Stomach smooth muscle (tissue), 2 donors: ENCODE data around the gene CRYL1.

Source experiments
- H3K27ac ChIP-seq: one replicate; pipeline ENCODE4 v1.7.0; 2013; ENCODE audit warnings: mild to moderate bottlenecking, low read length, inconsistent platforms
- H3K27me3 ChIP-seq, 2 donors: one replicate each; pipeline ENCODE4 v1.7.0; 2013; ENCODE audit warnings: low read length in 2 of 2; ENCODE audit not compliant: insufficient read depth in 2 of 2, control insufficient read depth in 1 of 2
- H3K36me3 ChIP-seq, 2 donors: one replicate each; pipeline ENCODE4 v1.7.0; 2013; ENCODE audit warnings: low read length in 2 of 2; ENCODE audit not compliant: control insufficient read depth in 2 of 2, insufficient read depth in 2 of 2
- H3K4me1 ChIP-seq: one replicate; pipeline ENCODE4 v1.7.0; 2013; ENCODE audit warnings: low read length; ENCODE audit not compliant: control insufficient read depth, insufficient read depth
- H3K4me3 ChIP-seq, 2 donors: one replicate each; pipeline ENCODE4 v1.7.0; 2013; ENCODE audit warnings: low read length in 2 of 2
- H3K9ac ChIP-seq, 2 donors: one replicate each; pipeline ENCODE4 v1.7.0; 2013; ENCODE audit warnings: low read length in 2 of 2, mild to moderate bottlenecking in 1 of 2
- H3K9me3 ChIP-seq, 2 donors: one replicate each; pipeline ENCODE4 v1.7.0; 2013; ENCODE audit warnings: low read length in 2 of 2; ENCODE audit not compliant: control insufficient read depth in 2 of 2
- donor health status: healthy.
- donor health status: Pancreatic carcinoma.

CRYL1 gene

GRCh38 chr13:20408181-20408580, 117.5 kb downstream of the CRYL1 start:
- H3K9ac ChIP-seq: no peak overlapping the region
- no peak overlapping the region for H3K27ac ChIP-seq
- no peaks in the 10 kb centered on the region for H3K9me3 ChIP-seq
- H3K36me3 ChIP-seq: peaks cover 4 to 6% of the 10 kb centered on the region in 2 donors
- no peaks in the 10 kb centered on the region for H3K27me3 ChIP-seq
- H3K4me1 ChIP-seq: no peaks in the 10 kb centered on the region
- no peak overlapping the region for H3K4me3 ChIP-seq

DNA sequence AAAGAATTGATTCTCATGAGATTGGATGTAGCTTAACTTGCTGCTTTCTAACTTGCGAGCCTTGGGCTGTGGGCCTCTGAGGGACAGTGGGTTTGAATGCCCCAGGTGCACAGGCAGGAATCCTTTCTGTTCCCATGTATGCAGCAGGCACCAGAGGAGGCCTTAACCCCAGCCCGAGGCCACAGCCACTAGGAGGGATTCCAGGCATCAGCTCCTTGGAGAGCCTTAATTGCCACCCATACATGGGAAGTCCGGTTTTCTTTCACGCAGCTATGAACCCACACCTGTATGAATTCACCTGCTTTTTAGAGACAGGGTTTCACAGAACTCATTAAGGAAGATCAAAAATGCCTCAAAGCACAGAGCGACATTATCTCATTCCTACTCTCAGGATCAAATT, 117.9 kb downstream of the CRYL1 start:
- no peak overlapping the region for H3K27ac ChIP-seq

DNA sequence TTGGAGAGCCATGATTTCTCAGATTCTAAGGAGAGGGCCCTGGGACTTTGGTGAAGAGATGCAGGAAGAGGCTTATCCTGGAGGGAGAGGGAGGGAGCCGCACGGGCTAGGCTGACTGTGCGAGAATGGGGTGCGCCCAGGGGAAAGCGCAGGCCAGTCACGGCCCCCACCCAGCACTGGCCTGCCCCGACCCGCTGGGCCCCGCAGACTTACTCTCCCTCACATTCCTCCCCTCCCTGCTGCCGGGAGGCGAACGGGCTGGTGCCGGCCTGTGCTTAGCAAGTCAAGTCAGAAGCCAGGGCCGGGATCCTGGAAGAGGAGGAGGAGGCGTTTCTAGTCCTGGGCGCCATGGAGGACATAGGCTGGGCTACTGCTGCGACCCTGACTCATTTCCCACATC, 120.0 kb downstream of the CRYL1 start:
- Histone ChIP-seq H3K9me3 (no peaks in the 10 kb centered on the region), H3K36me3 (peaks cover 6 to 7% of the 10 kb centered on the region in 2 donors), H3K27ac (no peak overlapping the region), H3K4me3 (no peak overlapping the region), H3K9ac (no peak overlapping the region), H3K27me3 (no peaks in the 10 kb centered on the region), H3K4me1 (no peaks in the 10 kb centered on the region)

More for the DNA sequence above, 117.9 kb downstream of the CRYL1 start:
- H3K9me3 ChIP-seq: no peaks in the 10 kb centered on the region
- no peaks in the 10 kb centered on the region for H3K27me3 ChIP-seq
- no peak overlapping the region for H3K4me3 ChIP-seq
- H3K4me1 ChIP-seq: no peaks in the 10 kb centered on the region
- peaks cover 6 to 7% of the 10 kb centered on the region in 2 donors for H3K36me3 ChIP-seq
- H3K9ac ChIP-seq: no peak overlapping the region

DNA sequence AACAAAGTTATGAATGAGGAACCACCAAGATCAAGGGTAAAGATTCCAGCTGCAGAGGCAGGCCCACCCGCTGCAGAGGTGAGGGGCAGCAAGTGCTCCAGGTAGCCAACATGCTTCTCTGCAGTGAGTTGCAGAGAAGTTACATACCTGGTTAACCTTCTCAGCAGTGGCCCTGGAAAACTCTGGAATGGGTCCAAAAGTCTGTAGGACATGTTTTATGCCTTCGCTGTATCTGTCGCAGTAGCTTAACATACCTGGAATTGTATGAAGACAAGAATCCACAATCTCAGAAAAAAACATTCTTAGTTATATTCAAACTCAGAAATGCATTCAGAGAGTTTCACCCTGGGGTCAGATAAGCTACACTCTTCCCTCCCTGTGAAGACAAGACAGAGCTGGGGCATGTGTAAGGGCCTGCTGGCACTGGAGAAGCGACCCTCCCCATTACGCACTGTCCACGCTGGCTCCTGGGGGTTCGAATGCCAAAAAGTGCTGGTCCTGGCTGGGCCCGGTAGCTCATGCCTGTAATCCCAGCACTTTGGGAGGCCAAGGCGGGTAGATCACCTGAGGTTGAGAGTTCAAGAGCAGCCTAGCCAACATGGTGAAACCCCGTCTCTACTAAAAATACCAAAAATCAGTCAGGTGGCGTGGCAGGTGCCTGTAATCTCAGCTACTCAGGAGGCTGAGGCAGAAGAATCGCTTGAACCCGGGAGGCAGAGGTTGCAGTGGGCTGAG, 121.0 kb downstream of the CRYL1 start:
- Histone ChIP-seq H3K27ac (no peak overlapping the region), H3K4me3 (no peak overlapping the region), H3K27me3 (no peaks in the 10 kb centered on the region), H3K9me3 (no peaks in the 10 kb centered on the region), H3K9ac (no peak overlapping the region), H3K36me3 (peaks cover 6 to 7% of the 10 kb centered on the region in 2 donors), H3K4me1 (no peaks in the 10 kb centered on the region)

DNA sequence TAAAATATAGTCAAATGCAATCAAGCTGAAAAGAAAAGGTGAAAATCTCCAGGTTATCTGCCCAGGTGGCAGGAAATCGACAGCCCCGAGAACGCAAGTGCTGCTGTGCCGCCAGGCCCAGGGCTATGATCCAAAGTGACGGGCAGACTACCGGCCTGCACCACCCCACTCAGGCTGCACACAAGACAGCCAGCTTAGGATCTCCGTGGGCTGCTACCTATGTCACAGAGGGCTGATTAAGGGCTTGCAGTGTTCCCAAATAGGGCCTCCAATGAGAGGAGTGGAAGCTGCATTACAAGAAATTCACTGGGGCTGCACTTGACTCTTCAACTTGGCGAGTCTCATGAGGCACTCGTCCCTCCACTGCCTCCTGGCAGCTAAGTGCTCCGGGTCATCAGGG, 121.8 kb downstream of the CRYL1 start:
- no peaks in the 10 kb centered on the region for H3K4me1 ChIP-seq
- no peaks in the 10 kb centered on the region for H3K27me3 ChIP-seq
- H3K27ac ChIP-seq: no peak overlapping the region
- H3K36me3 ChIP-seq: peaks cover 6 to 7% of the 10 kb centered on the region in 2 donors
- no peak overlapping the region for H3K4me3 ChIP-seq
- H3K9me3 ChIP-seq: no peaks in the 10 kb centered on the region
- H3K9ac ChIP-seq: no peak overlapping the region

- Histone ChIP-seq H3K27ac (no peak overlapping the region), H3K27me3 (no peaks in the 10 kb centered on the region), H3K4me3 (no peak overlapping the region), H3K9ac (no peak overlapping the region), H3K9me3 (no peaks in the 10 kb centered on the region), H3K36me3 (peaks cover 6 to 7% of the 10 kb centered on the region in 2 donors), H3K4me1 (no peaks in the 10 kb centered on the region)
Measured at GRCh38 chr13:20402881-20403280, 122.8 kb downstream of the CRYL1 start.

GRCh38 chr13:20401931-20402856, 123.5 kb downstream of the CRYL1 start:
- Histone ChIP-seq H3K36me3 (peaks cover 6 to 7% of the 10 kb centered on the region in 2 donors), H3K4me3 (no peak overlapping the region), H3K9ac (no peak overlapping the region), H3K27me3 (no peaks in the 10 kb centered on the region), H3K27ac (no peak overlapping the region), H3K4me1 (no peaks in the 10 kb centered on the region), H3K9me3 (no peaks in the 10 kb centered on the region)

DNA sequence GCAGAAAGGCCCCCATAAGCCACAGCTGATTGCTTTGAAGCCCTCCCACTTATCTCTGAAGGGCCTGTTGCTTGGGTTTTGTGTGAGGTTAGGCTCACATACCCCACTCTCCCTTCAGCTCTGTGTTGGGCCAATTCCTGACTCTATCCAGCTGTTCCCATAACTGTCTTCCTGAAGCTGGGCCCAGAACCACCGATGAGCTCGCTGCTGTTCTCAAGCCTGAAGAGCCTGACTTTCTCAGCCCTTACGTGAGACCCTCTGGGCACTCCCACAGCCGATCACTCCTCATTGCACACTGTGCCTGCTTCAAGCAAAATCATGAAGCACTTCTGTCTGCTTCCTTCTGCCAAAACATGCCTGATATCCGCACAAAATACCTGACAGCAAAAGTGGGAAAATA, 124.1 kb downstream of the CRYL1 start:
- H3K36me3 ChIP-seq: peaks cover 6 to 7% of the 10 kb centered on the region in 2 donors
- H3K9me3 ChIP-seq: no peaks in the 10 kb centered on the region
- no peak overlapping the region for H3K27ac ChIP-seq
- H3K27me3 ChIP-seq: no peaks in the 10 kb centered on the region
- no peak overlapping the region for H3K4me3 ChIP-seq
- no peaks in the 10 kb centered on the region for H3K4me1 ChIP-seq
- H3K9ac ChIP-seq: no peak overlapping the region

DNA sequence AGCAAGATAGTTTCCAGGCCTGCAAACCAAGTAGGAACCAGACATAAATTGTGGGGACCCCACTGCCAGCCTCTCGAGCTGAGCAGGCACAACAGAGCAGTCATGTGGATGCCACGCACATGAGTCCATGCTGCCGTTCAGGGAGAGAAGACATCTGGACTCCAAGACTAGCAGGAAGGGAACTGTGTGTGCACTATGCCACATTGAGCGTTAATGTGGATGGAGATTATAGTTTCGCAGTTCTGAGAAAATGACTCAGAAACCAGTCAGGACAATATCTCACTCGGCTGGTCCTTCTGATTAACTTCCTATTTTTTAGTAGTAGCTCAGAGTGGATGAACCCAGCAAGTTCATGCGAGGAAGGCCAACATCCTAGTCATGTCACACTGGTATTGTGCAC, 124.9 kb downstream of the CRYL1 start:
- no peak overlapping the region for H3K27ac ChIP-seq
- H3K27me3 ChIP-seq: no peaks in the 10 kb centered on the region
- H3K9me3 ChIP-seq: no peaks in the 10 kb centered on the region
- H3K36me3 ChIP-seq: peaks cover 6 to 7% of the 10 kb centered on the region in 2 donors
- H3K4me3 ChIP-seq: no peak overlapping the region
- H3K4me1 ChIP-seq: no peaks in the 10 kb centered on the region
- H3K9ac ChIP-seq: no peak overlapping the region

- H3K4me3 ChIP-seq: no peak overlapping the region
- H3K9ac ChIP-seq: no peak overlapping the region
- no peak overlapping the region for H3K27ac ChIP-seq
- no peaks in the 10 kb centered on the region for H3K4me1 ChIP-seq
- no peaks in the 10 kb centered on the region for H3K27me3 ChIP-seq
- peaks cover 6 to 7% of the 10 kb centered on the region in 2 donors for H3K36me3 ChIP-seq
- no peaks in the 10 kb centered on the region for H3K9me3 ChIP-seq
Measured at GRCh38 chr13:20399961-20400360, 125.7 kb downstream of the CRYL1 start.
